ENCODE results near the gene FBXW12.

Gene FBXW12

GRCh38 chr3:48409291-48410201 is 37.5 kb downstream of the FBXW12 start:
- no peak for DNase-seq

GRCh38 chr3:48410205-48411040 is 38.4 kb downstream of the FBXW12 start:
- DNase-seq = no peak

- no peak for DNase-seq
These were observed 39.1 kb downstream of the FBXW12 start for GRCh38 chr3:48411041-48411588.

GRCh38 chr3:48411606-48412374 is 39.8 kb downstream of the FBXW12 start:
- no peak for DNase-seq

- no peak for DNase-seq
These were observed 40.5 kb downstream of the FBXW12 start for GRCh38 chr3:48412375-48413001.

- DNase-seq = no peak
These were observed 41.1 kb downstream of the FBXW12 start for GRCh38 chr3:48413086-48413485.

GRCh38 chr3:48413611-48414010 is 41.6 kb downstream of the FBXW12 start:
- DNase-seq = no peak

- DNase-seq = no peak
These were observed 42.6 kb downstream of the FBXW12 start for GRCh38 chr3:48414376-48415250.

GRCh38 chr3:48415251-48415953 is 43.4 kb downstream of the FBXW12 start:
- DNase-seq = no peak

GRCh38 chr3:48416091-48416505 is 44.1 kb downstream of the FBXW12 start:
- DNase-seq = no peak

- no peak for DNase-seq
These were observed 44.5 kb downstream of the FBXW12 start for GRCh38 chr3:48416546-48416945.

- DNase-seq = no peak
These were observed 45.6 kb downstream of the FBXW12 start for GRCh38 chr3:48417529-48418108.

- no peak for DNase-seq
These were observed 46.1 kb downstream of the FBXW12 start for GRCh38 chr3:48418140-48418539.

GRCh38 chr3:48418651-48419050 is 46.6 kb downstream of the FBXW12 start:
- DNase-seq = no peak

- no peak for DNase-seq
These were observed 47.1 kb downstream of the FBXW12 start for GRCh38 chr3:48419149-48419548.

GRCh38 chr3:48419597-48419996 is 47.6 kb downstream of the FBXW12 start:
- no peak for DNase-seq

GRCh38 chr3:48420561-48420960 is 48.5 kb downstream of the FBXW12 start:
- DNase-seq = no peak

- no peak for DNase-seq
These were observed 50.3 kb downstream of the FBXW12 start for GRCh38 chr3:48422272-48422671.

GRCh38 chr3:48422681-48423080 is 50.7 kb downstream of the FBXW12 start:
- no peak for DNase-seq

GRCh38 chr3:48423241-48423882 is 51.3 kb downstream of the FBXW12 start:
- no peak for DNase-seq

All from NCI-H1436 (cell line).